Measurements from ENCODE around the gene CETP.

DNA sequence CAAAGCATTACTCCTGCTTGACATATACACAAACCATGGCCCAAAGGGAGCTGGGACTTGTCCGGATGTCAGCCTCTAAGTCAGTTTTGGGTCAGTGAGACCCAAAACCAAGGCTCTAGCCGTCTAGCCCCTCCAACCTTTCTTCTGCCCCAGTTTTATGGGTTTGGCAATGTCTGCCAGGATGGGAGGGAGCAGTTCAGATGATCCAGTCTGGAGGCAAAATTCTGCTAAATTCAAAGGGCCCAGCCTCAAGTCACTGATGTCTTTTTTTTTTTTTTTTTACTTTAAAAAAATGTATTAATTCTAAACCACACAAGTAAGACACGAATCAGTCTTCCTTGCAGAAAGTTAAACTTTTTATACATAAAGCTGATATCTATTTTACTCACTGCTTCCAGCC, 36.2 kb downstream of the CETP start:
- TF ChIP-seq, protein P1, sequence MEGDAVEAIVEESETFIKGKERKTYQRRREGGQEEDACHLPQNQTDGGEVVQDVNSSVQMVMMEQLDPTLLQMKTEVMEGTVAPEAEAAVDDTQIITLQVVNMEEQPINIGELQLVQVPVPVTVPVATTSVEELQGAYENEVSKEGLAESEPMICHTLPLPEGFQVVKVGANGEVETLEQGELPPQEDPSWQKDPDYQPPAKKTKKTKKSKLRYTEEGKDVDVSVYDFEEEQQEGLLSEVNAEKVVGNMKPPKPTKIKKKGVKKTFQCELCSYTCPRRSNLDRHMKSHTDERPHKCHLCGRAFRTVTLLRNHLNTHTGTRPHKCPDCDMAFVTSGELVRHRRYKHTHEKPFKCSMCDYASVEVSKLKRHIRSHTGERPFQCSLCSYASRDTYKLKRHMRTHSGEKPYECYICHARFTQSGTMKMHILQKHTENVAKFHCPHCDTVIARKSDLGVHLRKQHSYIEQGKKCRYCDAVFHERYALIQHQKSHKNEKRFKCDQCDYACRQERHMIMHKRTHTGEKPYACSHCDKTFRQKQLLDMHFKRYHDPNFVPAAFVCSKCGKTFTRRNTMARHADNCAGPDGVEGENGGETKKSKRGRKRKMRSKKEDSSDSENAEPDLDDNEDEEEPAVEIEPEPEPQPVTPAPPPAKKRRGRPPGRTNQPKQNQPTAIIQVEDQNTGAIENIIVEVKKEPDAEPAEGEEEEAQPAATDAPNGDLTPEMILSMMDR (IDR thresholded peaks at IDR 0.05; ENCODE audit: insufficient read depth, low read depth, low read length): no peak
- TF ChIP-seq EZH2 (IDR thresholded peaks at IDR 0.05; ENCODE audit: insufficient read depth, low read length): no peak

Measured in astrocyte (in vitro differentiated cells and primary cell).